Endothelial cell of umbilical vein (primary cell): ENCODE results near the gene VPS13A. TPM values are rescaled to one million over a fixed set of nuclear protein-coding genes. Genes with fewer than 3 reads are reported as not detected.

ENCODE experiments used
- BruUV-seq: library from RNA; stranded (reverse); fragments of 400-500 nt; replicated peaks from 2 replicates; lab custom pipeline; 2021; lab: Mats Ljungman, UMichigan
- CTCF ChIA-PET: fragments of 300-600, 350-600 bp; sonication (Branson Sonifier 250); formaldehyde crosslinking; loops from one replicate; lab custom pipeline; 2021; ENCODE audit warnings: antibody characterized with exemption, inconsistent platforms; lab: Charles Lee
- POLR2A ChIA-PET: fragments of 300-600, 350-600 bp; sonication (Branson Sonifier 250); formaldehyde crosslinking; loops from one replicate; lab custom pipeline; 2021; ENCODE audit warnings: antibody characterized with exemption, inconsistent platforms; lab: Charles Lee
- DNase-seq: peaks from one replicate; pipeline ENCODE4 v3.0.0-alpha.2; 2011; ENCODE audit warnings: low read depth, low spot score
- FAIRE-seq: peaks from 2 replicates; lab custom pipeline; 2011; peaks lifted over from hg19 to GRCh38; lab: Jason Lieb, UNC
- H2AFZ ChIP-seq: 2 replicates; pipeline ENCODE4 v1.6.0; 2012; ENCODE audit warnings: low read depth, low read length, control low read depth, inconsistent platforms
- H3K27ac ChIP-seq: 2 replicates; pipeline ENCODE4 v1.5.1; 2011; ENCODE audit warnings: low read depth, mild to moderate bottlenecking, control low read depth, low read length, moderate library complexity; ENCODE audit not compliant: insufficient read depth
- H3K27me3 ChIP-seq, 2 experiments: 2 replicates each; pipeline versions ENCODE4 v1.6.0 to v1.6.1; 2011; ENCODE audit warnings: low read length in 2 of 2, mixed read lengths in 1 of 2; ENCODE audit not compliant: control insufficient read depth in 2 of 2, insufficient read depth in 2 of 2
- H3K36me3 ChIP-seq, 2 experiments: 2 replicates in 1 of 2; 3 replicates in 1 of 2; pipeline ENCODE4 v1.5.1; 2011; ENCODE audit warnings: low read length in 2 of 2, mild to moderate bottlenecking in 1 of 2, moderate library complexity in 1 of 2; ENCODE audit not compliant: control insufficient read depth in 2 of 2, insufficient read depth in 2 of 2; ENCODE audit errors: extremely low read depth in 1 of 2
- H3K4me1 ChIP-seq: 3 replicates; pipeline ENCODE4 v1.5.1; 2011; ENCODE audit warnings: mild to moderate bottlenecking, low read length; ENCODE audit not compliant: control insufficient read depth, insufficient read depth; ENCODE audit errors: extremely low read depth
- H3K4me2 ChIP-seq: 2 replicates; pipeline ENCODE4 v1.6.1; 2011; ENCODE audit warnings: low read length, control low read depth, mixed read lengths; ENCODE audit not compliant: insufficient read depth
- H3K4me3 ChIP-seq, 3 experiments: fragments of 200-600 bp in 1 of 3; sonication (generic), shearing (Covaris generic) in 1 of 3; replicated peaks in 1 of 3; 2 replicates each; pipeline ENCODE4 v1.5.1; 2011 to 2016; ENCODE audit warnings: control low read depth in 3 of 3, low read length in 3 of 3, mild to moderate bottlenecking in 2 of 3, inconsistent platforms in 1 of 3, low read depth in 1 of 3, moderate library complexity in 1 of 3; ENCODE audit not compliant: insufficient read depth in 1 of 3
- H3K79me2 ChIP-seq: 2 replicates; pipeline ENCODE4 v1.6.0; 2012; ENCODE audit warnings: low read length, inconsistent platforms; ENCODE audit not compliant: control insufficient read depth, insufficient read depth
- H3K9ac ChIP-seq: replicated peaks from 2 replicates; pipeline ENCODE3; 2011; ENCODE audit warnings: low read length, control low read depth; ENCODE audit not compliant: insufficient read depth; ENCODE audit errors: extremely low read depth
- H3K9me1 ChIP-seq: replicated peaks from 3 replicates; pipeline ENCODE4 v1.6.0; 2011; ENCODE audit warnings: mild to moderate bottlenecking, low read length; ENCODE audit not compliant: control insufficient read depth, insufficient read depth; ENCODE audit errors: extremely low read depth
- H3K9me3 ChIP-seq: replicated peaks from 2 replicates; pipeline ENCODE4 v1.5.1; 2012; ENCODE audit warnings: low read length, inconsistent platforms; ENCODE audit not compliant: control insufficient read depth, insufficient read depth
- H4K20me1 ChIP-seq: replicated peaks from 2 replicates; pipeline ENCODE3; 2011; ENCODE audit warnings: mild to moderate bottlenecking, low read length; ENCODE audit not compliant: control insufficient read depth, insufficient read depth; ENCODE audit errors: extremely low read depth
- EZH2 ChIP-seq: IDR thresholded peaks from 2 replicates; pipeline ENCODE4 v1.6.1; 2012; ENCODE audit warnings: borderline replicate concordance, low read depth, mild to moderate bottlenecking, moderate library complexity, low read length, inconsistent platforms; ENCODE audit not compliant: severe bottlenecking
- FOS ChIP-seq: IDR thresholded peaks from 2 replicates; pipeline ENCODE4 v1.6.1; 2011; ENCODE audit warnings: mild to moderate bottlenecking, low read length, moderate library complexity, borderline replicate concordance; ENCODE audit not compliant: insufficient read depth
- GATA2 ChIP-seq: IDR thresholded peaks from 2 replicates; pipeline ENCODE4 v1.7.0; 2011; ENCODE audit warnings: low read depth, mild to moderate bottlenecking, moderate library complexity, mixed read lengths, low read length; ENCODE audit not compliant: insufficient read length, insufficient read depth
- JUN ChIP-seq: IDR thresholded peaks from 2 replicates; pipeline ENCODE4 v1.6.1; 2011; ENCODE audit warnings: borderline replicate concordance, low read depth; ENCODE audit not compliant: insufficient read length, insufficient read depth
- MYC ChIP-seq: IDR thresholded peaks from one replicate; pipeline ENCODE4 v1.6.1; 2011; ENCODE audit warnings: mild to moderate bottlenecking, low read depth, low read length
- POLR2A ChIP-seq: IDR thresholded peaks from 2 replicates; pipeline ENCODE4 v1.6.1; 2012; ENCODE audit warnings: low read depth, mild to moderate bottlenecking, control low read depth, low read length
- POLR2AphosphoS5 ChIP-seq: IDR thresholded peaks from 2 replicates; pipeline ENCODE4 v1.6.1; 2012; ENCODE audit warnings: low read depth, mild to moderate bottlenecking, control low read depth, low read length, moderate library complexity; ENCODE audit not compliant: insufficient read depth
- dilution Hi-C: fragments of 300-500 bp; cut with MboI; formaldehyde crosslinking; loops from one replicate; pipeline ENCODE4 v1.15.0; 2019; ENCODE audit warnings: low sequenced_read_pairs; ENCODE audit not compliant: extremely low pct_ligation_motif_present
- intact Hi-C: fragments of 100-400 bp; cut with micrococcal nuclease; formaldehyde crosslinking; loops from one replicate; pipeline ENCODE4 v1.10.0; 2022
- polyA plus RNA-seq, 4 experiments: library from polyadenylated mRNA; depleted of rRNA in 3 of 4; stranded (reverse) in 3 of 4; unstranded in 1 of 4; fragments of >200 nt; gene quantifications; 2 replicates each; pipeline versions ENCODE4 v1.2.1 to v1.2.3, GENCODE V29; 2011 to 2012; ENCODE audit warnings: missing spikeins in 1 of 4
- total RNA-seq: library from RNA; stranded (reverse); gene quantifications from 2 replicates; pipeline ENCODE4 v1.2.3, GENCODE V29; 2021
- TF ChIP-seq, protein P1 (sequence below): IDR thresholded peaks from 2 replicates; pipeline ENCODE4 v1.6.1; 2011; ENCODE audit not compliant: insufficient read depth, insufficient read length
- TF ChIP-seq, protein P2 (sequence below), 2 donors: IDR thresholded peaks; 1 replicate in 1 of 2; 2 replicates in 1 of 2; pipeline ENCODE4 v1.5.1; 2011; ENCODE audit warnings: low read length in 2 of 2, mild to moderate bottlenecking in 2 of 2, moderate library complexity in 2 of 2, control low read depth in 1 of 2, inconsistent platforms in 1 of 2, low read depth in 1 of 2; ENCODE audit not compliant: insufficient read depth in 1 of 2; ENCODE audit errors: extremely low read depth in 1 of 2

Gene VPS13A
- total and polyA plus RNA-seq, 2 donors (not counting 3 experiments of a cell fraction or from before 2014, with no cell fraction given) = 4.7 to 33.3 TPM

DNA sequence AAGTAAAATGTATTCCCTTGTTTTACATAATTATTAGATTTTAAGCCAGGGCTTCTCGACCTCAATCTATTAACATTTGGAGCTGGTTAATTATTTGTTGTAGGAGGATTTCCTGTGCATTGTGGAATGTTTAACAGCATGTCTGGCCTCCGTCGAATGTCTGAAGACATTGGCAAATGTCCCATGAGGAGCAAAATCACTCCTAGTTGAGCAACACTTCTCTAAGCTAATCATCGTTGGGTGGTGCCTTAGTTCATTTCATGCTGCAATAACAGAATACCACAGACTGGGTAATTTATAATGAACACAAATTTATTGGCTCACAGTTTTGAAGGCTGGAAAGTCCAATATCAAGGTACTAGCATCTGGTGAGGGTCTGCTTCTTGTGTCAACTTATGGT, 13.4 kb upstream of the VPS13A start:
- Histone ChIP-seq H3K79me2 (no peaks in the 10 kb centered on the region), H3K27ac (no peak overlapping the region), H3K9me3 (no peaks in the 10 kb centered on the region), H3K4me1 (peaks cover 17% of the 10 kb centered on the region), H3K4me3 (no peak overlapping the region), H2AFZ (no peak overlapping the region), H3K36me3 (no peaks in the 10 kb centered on the region), H3K9ac (no peak overlapping the region), H3K27me3 (no peaks in the 10 kb centered on the region), H3K9me1 (peaks cover 2% of the 10 kb centered on the region), H4K20me1 (no peaks in the 10 kb centered on the region), H3K4me2 (no peak overlapping the region)
- no TSS peak for BruUV-seq
- peak; percentile 42 for FAIRE-seq
- DNase-seq = peak; percentile 64
- ChIA-PET CTCF (interaction anchor here (1.1 to 2.9 kb wide), 5 partner anchors 11 to 354 kb away, joined by 3 to 11 read pairs (median 4); partner anchors contain the start of gene VPS13A), POLR2A (no interaction called here)
- intact Hi-C loops = no loop called here
- dilution Hi-C loops = no loop called here
- TF ChIP-seq JUN (no peak), GATA2 (no peak), POLR2A (no peak), FOS (no peak), EZH2 (no peak), MYC (no peak), POLR2AphosphoS5 (no peak)
- TF ChIP-seq, protein P1, sequence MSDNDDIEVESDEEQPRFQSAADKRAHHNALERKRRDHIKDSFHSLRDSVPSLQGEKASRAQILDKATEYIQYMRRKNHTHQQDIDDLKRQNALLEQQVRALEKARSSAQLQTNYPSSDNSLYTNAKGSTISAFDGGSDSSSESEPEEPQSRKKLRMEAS = no peak
- TF ChIP-seq, protein P2, sequence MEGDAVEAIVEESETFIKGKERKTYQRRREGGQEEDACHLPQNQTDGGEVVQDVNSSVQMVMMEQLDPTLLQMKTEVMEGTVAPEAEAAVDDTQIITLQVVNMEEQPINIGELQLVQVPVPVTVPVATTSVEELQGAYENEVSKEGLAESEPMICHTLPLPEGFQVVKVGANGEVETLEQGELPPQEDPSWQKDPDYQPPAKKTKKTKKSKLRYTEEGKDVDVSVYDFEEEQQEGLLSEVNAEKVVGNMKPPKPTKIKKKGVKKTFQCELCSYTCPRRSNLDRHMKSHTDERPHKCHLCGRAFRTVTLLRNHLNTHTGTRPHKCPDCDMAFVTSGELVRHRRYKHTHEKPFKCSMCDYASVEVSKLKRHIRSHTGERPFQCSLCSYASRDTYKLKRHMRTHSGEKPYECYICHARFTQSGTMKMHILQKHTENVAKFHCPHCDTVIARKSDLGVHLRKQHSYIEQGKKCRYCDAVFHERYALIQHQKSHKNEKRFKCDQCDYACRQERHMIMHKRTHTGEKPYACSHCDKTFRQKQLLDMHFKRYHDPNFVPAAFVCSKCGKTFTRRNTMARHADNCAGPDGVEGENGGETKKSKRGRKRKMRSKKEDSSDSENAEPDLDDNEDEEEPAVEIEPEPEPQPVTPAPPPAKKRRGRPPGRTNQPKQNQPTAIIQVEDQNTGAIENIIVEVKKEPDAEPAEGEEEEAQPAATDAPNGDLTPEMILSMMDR (IDR thresholded peaks at IDR 0.05; ENCODE audit: extremely low read depth in 1 of 2, insufficient read depth in 1 of 2, low read depth in 1 of 2, low read length in 2 of 2) = no peak
